ENCODE data around the gene SMYD3. TPM values are rescaled to one million over a fixed set of nuclear protein-coding genes. Genes with fewer than 3 reads are reported as not detected.

SMYD3 gene
- polyA plus RNA-seq, 1 donor from 2014 or later: 48.6 TPM

DNA sequence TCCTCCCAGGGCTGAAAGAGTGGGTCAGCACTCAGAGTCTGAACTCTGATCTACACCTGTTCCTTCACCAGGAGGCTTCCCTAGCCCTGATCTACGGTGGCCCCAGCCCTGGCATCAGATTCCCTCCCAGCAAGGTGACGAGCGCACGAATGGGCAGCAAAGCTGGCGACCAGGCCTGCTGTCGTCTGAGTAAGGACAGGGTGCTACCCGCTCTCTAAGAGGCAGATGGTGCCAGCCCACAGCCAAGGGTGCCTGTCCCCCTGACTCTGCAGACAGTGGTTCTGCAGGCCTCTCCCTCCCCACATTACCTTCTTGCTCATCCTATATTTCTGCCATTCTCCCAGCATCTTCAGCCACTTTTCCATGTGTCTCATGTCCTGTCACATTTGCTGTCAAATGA is 10.3 kb upstream of the SMYD3 start:
- no peaks in the 10 kb centered on the region for H3K79me2 ChIP-seq (replicated peaks; ENCODE audit: insufficient read depth, low read length)
- no peaks in the 10 kb centered on the region for H3K9me3 ChIP-seq (ENCODE audit: low read length)
- no peak overlapping the region for H2AFZ ChIP-seq (ENCODE audit: low read depth, low read length)
- H3F3A ChIP-seq (ENCODE audit: insufficient read depth, low read length, poor library complexity, severe bottlenecking): no peaks in the 10 kb centered on the region
- no peaks in the 10 kb centered on the region for H3K27me3 ChIP-seq (ENCODE audit: insufficient read depth, low read depth, low read length)
- no peak overlapping the region for H3K9ac ChIP-seq (ENCODE audit: low read length)
- TF ChIP-seq, protein P1, sequence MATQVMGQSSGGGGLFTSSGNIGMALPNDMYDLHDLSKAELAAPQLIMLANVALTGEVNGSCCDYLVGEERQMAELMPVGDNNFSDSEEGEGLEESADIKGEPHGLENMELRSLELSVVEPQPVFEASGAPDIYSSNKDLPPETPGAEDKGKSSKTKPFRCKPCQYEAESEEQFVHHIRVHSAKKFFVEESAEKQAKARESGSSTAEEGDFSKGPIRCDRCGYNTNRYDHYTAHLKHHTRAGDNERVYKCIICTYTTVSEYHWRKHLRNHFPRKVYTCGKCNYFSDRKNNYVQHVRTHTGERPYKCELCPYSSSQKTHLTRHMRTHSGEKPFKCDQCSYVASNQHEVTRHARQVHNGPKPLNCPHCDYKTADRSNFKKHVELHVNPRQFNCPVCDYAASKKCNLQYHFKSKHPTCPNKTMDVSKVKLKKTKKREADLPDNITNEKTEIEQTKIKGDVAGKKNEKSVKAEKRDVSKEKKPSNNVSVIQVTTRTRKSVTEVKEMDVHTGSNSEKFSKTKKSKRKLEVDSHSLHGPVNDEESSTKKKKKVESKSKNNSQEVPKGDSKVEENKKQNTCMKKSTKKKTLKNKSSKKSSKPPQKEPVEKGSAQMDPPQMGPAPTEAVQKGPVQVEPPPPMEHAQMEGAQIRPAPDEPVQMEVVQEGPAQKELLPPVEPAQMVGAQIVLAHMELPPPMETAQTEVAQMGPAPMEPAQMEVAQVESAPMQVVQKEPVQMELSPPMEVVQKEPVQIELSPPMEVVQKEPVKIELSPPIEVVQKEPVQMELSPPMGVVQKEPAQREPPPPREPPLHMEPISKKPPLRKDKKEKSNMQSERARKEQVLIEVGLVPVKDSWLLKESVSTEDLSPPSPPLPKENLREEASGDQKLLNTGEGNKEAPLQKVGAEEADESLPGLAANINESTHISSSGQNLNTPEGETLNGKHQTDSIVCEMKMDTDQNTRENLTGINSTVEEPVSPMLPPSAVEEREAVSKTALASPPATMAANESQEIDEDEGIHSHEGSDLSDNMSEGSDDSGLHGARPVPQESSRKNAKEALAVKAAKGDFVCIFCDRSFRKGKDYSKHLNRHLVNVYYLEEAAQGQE (IDR thresholded peaks at IDR 0.05; ENCODE audit: borderline replicate concordance): no peak
- TF ChIP-seq EP300 (conservative IDR thresholded peaks at IDR 0.05; ENCODE audit: poor library complexity, severe bottlenecking) (no peak), TAF1 (IDR thresholded peaks at IDR 0.05; ENCODE audit: low read depth) (no peak), SMC3 (conservative IDR thresholded peaks at IDR 0.05; ENCODE audit: poor library complexity) (no peak), MXI1 (conservative IDR thresholded peaks at IDR 0.05; ENCODE audit: poor library complexity, severe bottlenecking) (no peak), EZH2 (IDR thresholded peaks at IDR 0.05; ENCODE audit: borderline replicate concordance, insufficient read depth, low read length, poor library complexity, severe bottlenecking) (no peak), RAD21 (conservative IDR thresholded peaks at IDR 0.05) (no peak), POLR2AphosphoS5 (IDR thresholded peaks at IDR 0.05) (no peak)
- TF ChIP-seq, protein P2, sequence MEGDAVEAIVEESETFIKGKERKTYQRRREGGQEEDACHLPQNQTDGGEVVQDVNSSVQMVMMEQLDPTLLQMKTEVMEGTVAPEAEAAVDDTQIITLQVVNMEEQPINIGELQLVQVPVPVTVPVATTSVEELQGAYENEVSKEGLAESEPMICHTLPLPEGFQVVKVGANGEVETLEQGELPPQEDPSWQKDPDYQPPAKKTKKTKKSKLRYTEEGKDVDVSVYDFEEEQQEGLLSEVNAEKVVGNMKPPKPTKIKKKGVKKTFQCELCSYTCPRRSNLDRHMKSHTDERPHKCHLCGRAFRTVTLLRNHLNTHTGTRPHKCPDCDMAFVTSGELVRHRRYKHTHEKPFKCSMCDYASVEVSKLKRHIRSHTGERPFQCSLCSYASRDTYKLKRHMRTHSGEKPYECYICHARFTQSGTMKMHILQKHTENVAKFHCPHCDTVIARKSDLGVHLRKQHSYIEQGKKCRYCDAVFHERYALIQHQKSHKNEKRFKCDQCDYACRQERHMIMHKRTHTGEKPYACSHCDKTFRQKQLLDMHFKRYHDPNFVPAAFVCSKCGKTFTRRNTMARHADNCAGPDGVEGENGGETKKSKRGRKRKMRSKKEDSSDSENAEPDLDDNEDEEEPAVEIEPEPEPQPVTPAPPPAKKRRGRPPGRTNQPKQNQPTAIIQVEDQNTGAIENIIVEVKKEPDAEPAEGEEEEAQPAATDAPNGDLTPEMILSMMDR (IDR thresholded peaks at IDR 0.05; ENCODE audit: poor library complexity, severe bottlenecking): no peak
- H3K4me2 ChIP-seq (ENCODE audit: low read length): no peak overlapping the region
- H3K9me2 ChIP-seq (ENCODE audit: insufficient read depth, low read length): no peaks in the 10 kb centered on the region
- H3K4me3 ChIP-seq (ENCODE audit: low read length): no peak overlapping the region
- no peaks in the 10 kb centered on the region for H4K20me1 ChIP-seq (ENCODE audit: insufficient read depth)
- H3K27ac ChIP-seq (ENCODE audit: low read length): no peak overlapping the region
- no peaks in the 10 kb centered on the region for H3K36me3 ChIP-seq (ENCODE audit: insufficient read depth, low read length)

DNA sequence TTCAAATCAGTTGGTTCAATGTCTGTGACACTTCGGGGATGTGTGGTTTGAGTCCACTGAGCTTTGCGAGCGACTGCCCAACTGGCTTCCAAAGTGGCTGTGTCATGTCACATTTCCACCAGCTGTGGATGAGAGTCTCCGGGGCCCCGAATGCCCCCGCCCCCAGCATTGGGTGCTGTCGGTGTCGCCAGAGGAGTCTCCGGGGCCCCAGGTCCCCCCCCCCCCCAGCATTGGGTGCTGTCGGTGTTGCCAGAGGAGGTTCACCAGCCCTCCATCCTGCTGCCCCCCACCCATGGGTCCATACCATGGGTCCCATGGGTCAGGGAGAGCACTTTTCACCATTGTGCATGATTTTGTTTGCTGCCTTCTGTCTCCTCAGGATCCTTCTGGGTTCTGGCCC is 9.0 kb upstream of the SMYD3 start:
- Histone ChIP-seq H3K27me3 (ENCODE audit: insufficient read depth, low read depth, low read length) (no peaks in the 10 kb centered on the region), H3F3A (ENCODE audit: insufficient read depth, low read length, poor library complexity, severe bottlenecking) (no peaks in the 10 kb centered on the region), H3K9ac (ENCODE audit: low read length) (no peak overlapping the region), H3K27ac (ENCODE audit: low read length) (no peak overlapping the region), H3K4me3 (ENCODE audit: low read length) (no peak overlapping the region), H3K36me3 (ENCODE audit: insufficient read depth, low read length) (no peaks in the 10 kb centered on the region), H3K79me2 (replicated peaks; ENCODE audit: insufficient read depth, low read length) (no peaks in the 10 kb centered on the region), H3K9me2 (ENCODE audit: insufficient read depth, low read length) (no peaks in the 10 kb centered on the region), H3K4me2 (ENCODE audit: low read length) (no peak overlapping the region), H4K20me1 (ENCODE audit: insufficient read depth) (no peaks in the 10 kb centered on the region), H3K9me3 (ENCODE audit: low read length) (no peaks in the 10 kb centered on the region), H2AFZ (ENCODE audit: low read depth, low read length) (no peak overlapping the region)
- no peak for TF ChIP-seq EZH2 (IDR thresholded peaks at IDR 0.05; ENCODE audit: borderline replicate concordance, insufficient read depth, low read length, poor library complexity, severe bottlenecking)
- TF ChIP-seq RAD21 (conservative IDR thresholded peaks at IDR 0.05): no peak
- TF ChIP-seq, protein P1 (IDR thresholded peaks at IDR 0.05; ENCODE audit: borderline replicate concordance): no peak
- no peak for TF ChIP-seq MXI1 (conservative IDR thresholded peaks at IDR 0.05; ENCODE audit: poor library complexity, severe bottlenecking)
- no peak for TF ChIP-seq EP300 (conservative IDR thresholded peaks at IDR 0.05; ENCODE audit: poor library complexity, severe bottlenecking)
- TF ChIP-seq SMC3 (conservative IDR thresholded peaks at IDR 0.05; ENCODE audit: poor library complexity): no peak
- no peak for TF ChIP-seq TAF1 (IDR thresholded peaks at IDR 0.05; ENCODE audit: low read depth)
- TF ChIP-seq POLR2AphosphoS5 (IDR thresholded peaks at IDR 0.05): no peak
- TF ChIP-seq, protein P2 (IDR thresholded peaks at IDR 0.05; ENCODE audit: poor library complexity, severe bottlenecking): no peak

All from neural cell (in vitro differentiated cells).